Measurements from ENCODE around the gene NPHP1. TPM values are rescaled to one million over a fixed set of nuclear protein-coding genes. Genes with fewer than 3 reads are reported as not detected.

Gene NPHP1
- total RNA-seq, 2 donors from 2014 or later = 8.4 to 10.6 TPM

DNA sequence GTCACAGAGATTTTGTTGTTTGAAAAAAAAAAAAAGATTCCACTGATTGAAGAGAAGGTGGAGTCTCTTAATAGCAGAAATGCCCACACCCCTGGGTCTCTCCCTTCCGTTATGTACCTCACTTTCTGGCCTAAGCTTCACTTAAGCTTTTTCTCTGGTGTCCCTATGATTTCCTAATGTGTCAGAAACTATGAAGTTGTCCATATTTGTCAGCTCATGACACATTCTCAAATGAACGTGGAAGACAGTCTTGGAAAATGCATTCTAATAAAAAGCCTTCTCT is 83.8 kb downstream of the NPHP1 start:
- WGBS, 2 experiments (ENCODE audit: insufficient coverage in 1 of 2, insufficient read length in 1 of 2) = 86% methylated on average over 2 of the region's 2 CpGs; no CpG with 5 or more reads in 1 of the 2 experiments
- H3K9me3 ChIP-seq (ENCODE audit: control insufficient read depth, low read length) = no peaks in the 10 kb centered on the region
- H3K9ac ChIP-seq (ENCODE audit: extremely low read depth, low read length, poor library complexity, severe bottlenecking) = no peak overlapping the region
- H3K4me1 ChIP-seq (ENCODE audit: control insufficient read depth, insufficient read depth, low read length) = peaks cover 3% of the 10 kb centered on the region
- no peak for DNase-seq
- no peak overlapping the region for H3K4me3 Mint-ChIP-seq
- H3K4me1 Mint-ChIP-seq = peaks cover 11% of the 10 kb centered on the region
- H3K4me3 ChIP-seq (ENCODE audit: low read length) = no peak overlapping the region
- no peak overlapping the region for H3K27ac ChIP-seq (ENCODE audit: low read depth, low read length)
- peaks cover 30% of the 10 kb centered on the region for H3K27me3 Mint-ChIP-seq (ENCODE audit: insufficient read depth)
- H3K27me3 ChIP-seq (ENCODE audit: control insufficient read depth, insufficient read depth, low read length, poor library complexity, severe bottlenecking) = peaks cover 13% of the 10 kb centered on the region
- no peaks in the 10 kb centered on the region for H3K36me3 ChIP-seq (ENCODE audit: control insufficient read depth, insufficient read depth, low read length)
- TF ChIP-seq, protein P1, sequence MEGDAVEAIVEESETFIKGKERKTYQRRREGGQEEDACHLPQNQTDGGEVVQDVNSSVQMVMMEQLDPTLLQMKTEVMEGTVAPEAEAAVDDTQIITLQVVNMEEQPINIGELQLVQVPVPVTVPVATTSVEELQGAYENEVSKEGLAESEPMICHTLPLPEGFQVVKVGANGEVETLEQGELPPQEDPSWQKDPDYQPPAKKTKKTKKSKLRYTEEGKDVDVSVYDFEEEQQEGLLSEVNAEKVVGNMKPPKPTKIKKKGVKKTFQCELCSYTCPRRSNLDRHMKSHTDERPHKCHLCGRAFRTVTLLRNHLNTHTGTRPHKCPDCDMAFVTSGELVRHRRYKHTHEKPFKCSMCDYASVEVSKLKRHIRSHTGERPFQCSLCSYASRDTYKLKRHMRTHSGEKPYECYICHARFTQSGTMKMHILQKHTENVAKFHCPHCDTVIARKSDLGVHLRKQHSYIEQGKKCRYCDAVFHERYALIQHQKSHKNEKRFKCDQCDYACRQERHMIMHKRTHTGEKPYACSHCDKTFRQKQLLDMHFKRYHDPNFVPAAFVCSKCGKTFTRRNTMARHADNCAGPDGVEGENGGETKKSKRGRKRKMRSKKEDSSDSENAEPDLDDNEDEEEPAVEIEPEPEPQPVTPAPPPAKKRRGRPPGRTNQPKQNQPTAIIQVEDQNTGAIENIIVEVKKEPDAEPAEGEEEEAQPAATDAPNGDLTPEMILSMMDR (conservative IDR thresholded peaks at IDR 0.05) = no peak
- no peaks in the 10 kb centered on the region for H3K9me3 Mint-ChIP-seq
- H3K27ac Mint-ChIP-seq = no peak overlapping the region
- no peaks in the 10 kb centered on the region for H3K36me3 Mint-ChIP-seq (ENCODE audit: low read depth)

GRCh38 chr2:110120171-110121051 is 84.4 kb downstream of the NPHP1 start:
- Mint-ChIP-seq H3K4me1 (peaks cover 11% of the 10 kb centered on the region), H3K27ac (no peak overlapping the region), H3K27me3 (ENCODE audit: insufficient read depth) (peaks cover 36% of the 10 kb centered on the region), H3K36me3 (ENCODE audit: low read depth) (no peaks in the 10 kb centered on the region), H3K9me3 (no peaks in the 10 kb centered on the region), H3K4me3 (no peak overlapping the region)
- TF ChIP-seq, protein P1 (conservative IDR thresholded peaks at IDR 0.05) = no peak
- DNase-seq = peak; percentile 10
- H3K36me3 ChIP-seq (ENCODE audit: control insufficient read depth, insufficient read depth, low read length) = no peaks in the 10 kb centered on the region
- 88% methylated on average over 11 of the region's 11 CpGs; no CpG with 5 or more reads in 1 of the 2 experiments for WGBS, 2 experiments (ENCODE audit: insufficient coverage in 1 of 2, insufficient read length in 1 of 2)
- H3K9ac ChIP-seq (ENCODE audit: extremely low read depth, low read length, poor library complexity, severe bottlenecking) = no peak overlapping the region
- H3K4me1 ChIP-seq (ENCODE audit: control insufficient read depth, insufficient read depth, low read length) = peaks cover 3% of the 10 kb centered on the region
- no peak overlapping the region for H3K4me3 ChIP-seq (ENCODE audit: low read length)
- no peaks in the 10 kb centered on the region for H3K9me3 ChIP-seq (ENCODE audit: control insufficient read depth, low read length)
- peaks cover 19% of the 10 kb centered on the region for H3K27me3 ChIP-seq (ENCODE audit: control insufficient read depth, insufficient read depth, low read length, poor library complexity, severe bottlenecking)
- no peak overlapping the region for H3K27ac ChIP-seq (ENCODE audit: low read depth, low read length)

DNA sequence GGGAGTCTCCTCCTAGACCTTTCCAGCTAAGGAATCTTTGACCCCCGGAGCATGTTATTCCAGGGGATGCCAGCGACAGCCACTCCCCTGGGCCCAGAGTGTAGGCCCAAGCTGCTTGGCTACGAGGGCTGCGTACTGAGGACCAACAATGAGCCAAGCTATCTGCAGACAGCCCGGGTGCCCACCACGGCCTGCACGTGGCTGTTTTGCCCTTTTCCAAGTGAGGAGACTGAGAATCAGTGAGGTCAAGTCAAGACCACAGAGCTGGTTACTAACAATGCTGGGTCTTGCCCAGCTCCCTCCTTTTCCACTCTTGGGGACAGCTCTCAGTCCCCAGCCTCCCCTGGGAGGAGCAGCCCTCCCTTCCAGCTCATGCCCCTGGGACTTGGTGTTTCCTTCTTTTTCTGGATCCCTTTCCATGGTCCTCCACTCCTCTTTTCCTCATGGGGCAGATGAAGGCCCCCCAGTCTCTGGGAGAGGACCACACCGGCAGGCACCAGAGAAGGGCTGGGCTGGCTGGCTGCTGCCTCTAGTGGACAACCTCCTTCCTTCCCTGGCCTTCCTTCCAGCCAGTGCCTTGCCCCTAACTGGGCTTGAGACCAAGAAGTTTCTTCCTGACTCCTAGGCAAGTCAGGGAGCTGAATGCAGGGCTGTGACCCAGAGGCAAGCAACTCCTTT is 88.6 kb downstream of the NPHP1 start:
- H3K4me3 ChIP-seq (ENCODE audit: low read length) = peak overlapping the region; percentile 69
- no peak overlapping the region for H3K9ac ChIP-seq (ENCODE audit: extremely low read depth, low read length, poor library complexity, severe bottlenecking)
- DNase-seq = peak; percentile 85
- peaks cover 39% of the 10 kb centered on the region for H3K27me3 ChIP-seq (ENCODE audit: control insufficient read depth, insufficient read depth, low read length, poor library complexity, severe bottlenecking)
- WGBS, 2 experiments (ENCODE audit: insufficient coverage in 1 of 2, insufficient read length in 1 of 2) = 16 to 39% methylated on average over 4 to 8 of the region's 8 CpGs
- no peaks in the 10 kb centered on the region for H3K4me1 ChIP-seq (ENCODE audit: control insufficient read depth, insufficient read depth, low read length)
- TF ChIP-seq, protein P1 (conservative IDR thresholded peaks at IDR 0.05) = peak; percentile 78
- H3K27ac ChIP-seq (ENCODE audit: low read depth, low read length) = no peak overlapping the region
- peaks cover 8% of the 10 kb centered on the region for H3K9me3 Mint-ChIP-seq
- H3K9me3 ChIP-seq (ENCODE audit: control insufficient read depth, low read length) = no peaks in the 10 kb centered on the region
- H3K4me1 Mint-ChIP-seq = peaks cover 7% of the 10 kb centered on the region
- no peaks in the 10 kb centered on the region for H3K36me3 ChIP-seq (ENCODE audit: control insufficient read depth, insufficient read depth, low read length)
- H3K27me3 Mint-ChIP-seq (ENCODE audit: insufficient read depth) = peaks cover 72% of the 10 kb centered on the region
- H3K4me3 Mint-ChIP-seq = peak overlapping the region; percentile 47
- H3K36me3 Mint-ChIP-seq (ENCODE audit: low read depth) = no peaks in the 10 kb centered on the region
- no peak overlapping the region for H3K27ac Mint-ChIP-seq
